Peyer's patch (tissue), 4 donors: Measurements from ENCODE around the gene CTNNA1.

Experiments used
- POLR2A ChIP-seq, 2 donors: fragments of 450-650 bp; IDR thresholded peaks; one replicate each; pipeline ENCODE4 v1.5.1; 2017; ENCODE audit warnings: antibody characterized with exemption in 2 of 2, mild to moderate bottlenecking in 2 of 2, moderate library complexity in 2 of 2
- TF ChIP-seq, protein P1 (sequence below), 6 experiments: fragments of 450-650 bp in 4 of 6; fragments of 200-600 bp in 2 of 6; sonication (generic) in 1 of 6; IDR thresholded peaks; one replicate each; pipeline ENCODE4 v1.5.1; 2017 to 2019; ENCODE audit warnings: antibody characterized with exemption in 6 of 6, mild to moderate bottlenecking in 3 of 6, moderate library complexity in 1 of 6

- TF ChIP-seq, protein P1, sequence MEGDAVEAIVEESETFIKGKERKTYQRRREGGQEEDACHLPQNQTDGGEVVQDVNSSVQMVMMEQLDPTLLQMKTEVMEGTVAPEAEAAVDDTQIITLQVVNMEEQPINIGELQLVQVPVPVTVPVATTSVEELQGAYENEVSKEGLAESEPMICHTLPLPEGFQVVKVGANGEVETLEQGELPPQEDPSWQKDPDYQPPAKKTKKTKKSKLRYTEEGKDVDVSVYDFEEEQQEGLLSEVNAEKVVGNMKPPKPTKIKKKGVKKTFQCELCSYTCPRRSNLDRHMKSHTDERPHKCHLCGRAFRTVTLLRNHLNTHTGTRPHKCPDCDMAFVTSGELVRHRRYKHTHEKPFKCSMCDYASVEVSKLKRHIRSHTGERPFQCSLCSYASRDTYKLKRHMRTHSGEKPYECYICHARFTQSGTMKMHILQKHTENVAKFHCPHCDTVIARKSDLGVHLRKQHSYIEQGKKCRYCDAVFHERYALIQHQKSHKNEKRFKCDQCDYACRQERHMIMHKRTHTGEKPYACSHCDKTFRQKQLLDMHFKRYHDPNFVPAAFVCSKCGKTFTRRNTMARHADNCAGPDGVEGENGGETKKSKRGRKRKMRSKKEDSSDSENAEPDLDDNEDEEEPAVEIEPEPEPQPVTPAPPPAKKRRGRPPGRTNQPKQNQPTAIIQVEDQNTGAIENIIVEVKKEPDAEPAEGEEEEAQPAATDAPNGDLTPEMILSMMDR (IDR thresholded peaks at IDR 0.05) = peak in 5 of 6 experiments; percentile 8 to 57 (median 49)
- TF ChIP-seq POLR2A (IDR thresholded peaks at IDR 0.05) = no peak
Observed at GRCh38 chr5:138789771-138790242, 36.6 kb downstream of the CTNNA1 start.
